ENCODE measurements around the gene ALG6.
A peak's percentile ranks its signal among the peaks of the same experiment; 100 is the strongest.

The ALG6 gene

GRCh38 chr1:63367215-63368103, at the start of gene ALG6:
ALG6 (plus strand) TSS chr1:63367627; CDS start chr1:63370978, 3,351 bp downstream.
- peak; percentile 79 for DNase-seq (ENCODE audit: low read depth, low spot score)

- no peak for DNase-seq (ENCODE audit: low read depth, low spot score)
Observed at GRCh38 chr1:63317817-63318152, 49.6 kb upstream of the ALG6 start.

GRCh38 chr1:63318201-63318979, 49.0 kb upstream of the ALG6 start:
- DNase-seq (ENCODE audit: low read depth, low spot score): no peak

- no peak for DNase-seq (ENCODE audit: low read depth, low spot score)
Observed at GRCh38 chr1:63319046-63320021, 48.1 kb upstream of the ALG6 start.

GRCh38 chr1:63320022-63320721, 47.3 kb upstream of the ALG6 start:
- no peak for DNase-seq (ENCODE audit: low read depth, low spot score)

- no peak for DNase-seq (ENCODE audit: low read depth, low spot score)
Observed at GRCh38 chr1:63321066-63321784, 46.2 kb upstream of the ALG6 start.

GRCh38 chr1:63321785-63322113, 45.7 kb upstream of the ALG6 start:
- no peak for DNase-seq (ENCODE audit: low read depth, low spot score)

- DNase-seq (ENCODE audit: low read depth, low spot score): no peak
Observed at GRCh38 chr1:63322114-63322943, 45.1 kb upstream of the ALG6 start, which contains the start of gene FOXD3. FOXD3 (plus strand) TSS chr1:63322567; CDS start chr1:63323059, 492 bp downstream.

- no peak for DNase-seq (ENCODE audit: low read depth, low spot score)
Observed at GRCh38 chr1:63322944-63323864, 44.2 kb upstream of the ALG6 start.

- no peak for DNase-seq (ENCODE audit: low read depth, low spot score)
Observed at GRCh38 chr1:63323865-63324778, 43.3 kb upstream of the ALG6 start.

- DNase-seq (ENCODE audit: low read depth, low spot score): no peak
Observed at GRCh38 chr1:63324779-63325119, 42.7 kb upstream of the ALG6 start.

- no peak for DNase-seq (ENCODE audit: low read depth, low spot score)
Observed at GRCh38 chr1:63325279-63325985, 42.0 kb upstream of the ALG6 start.

GRCh38 chr1:63326106-63326472, 41.3 kb upstream of the ALG6 start:
- no peak for DNase-seq (ENCODE audit: low read depth, low spot score)

- DNase-seq (ENCODE audit: low read depth, low spot score): no peak
Observed at GRCh38 chr1:63326473-63327380, 40.7 kb upstream of the ALG6 start.

- no peak for DNase-seq (ENCODE audit: low read depth, low spot score)
Observed at GRCh38 chr1:63327417-63328054, 39.9 kb upstream of the ALG6 start.

All from smooth muscle cell of the brain vasculature (primary cell).